GM18519 (cell line): ENCODE data around the gene CLTRN.

ENCODE experiments used
- ATAC-seq: cut with Tn5 transposase; IDR thresholded peaks from one replicate; pipeline ENCODE4 v1.9.1; 2021; ENCODE audit warnings: mild to moderate bottlenecking, moderate library complexity; ENCODE audit not compliant: unreplicated experiment, low FRiP score

The CLTRN gene

GRCh38 chrX:15594371-15594770, 70.2 kb downstream of the CLTRN start:
- no peak for ATAC-seq

- no peak for ATAC-seq
Measured at GRCh38 chrX:15579778-15580747, 84.5 kb downstream of the CLTRN start.
